Measurements from ENCODE around the gene NLGN3. TPM values are rescaled to one million over a fixed set of nuclear protein-coding genes. Genes with fewer than 3 reads are reported as not detected.

NLGN3 gene
- total and polyA plus RNA-seq, 7 donors: 0.04 to 0.32 (median 0.10) TPM

DNA sequence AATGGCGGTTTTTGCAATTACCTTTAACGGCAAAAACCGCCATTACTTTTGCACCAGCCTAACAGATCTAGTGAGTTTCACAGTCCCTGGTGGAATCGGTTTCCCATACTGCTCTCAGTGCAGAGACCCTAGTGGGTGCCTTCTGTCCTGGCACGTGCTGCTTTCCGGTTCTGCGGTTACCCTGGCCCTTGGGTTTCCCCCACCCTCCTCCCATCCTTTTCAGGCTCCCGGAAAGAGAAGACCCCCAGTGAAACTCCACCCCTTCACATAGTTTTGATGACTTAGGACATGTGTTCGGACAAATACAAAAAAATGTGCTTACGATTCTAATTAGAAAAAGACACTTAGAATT is 36.9 kb downstream of the NLGN3 start:
- Histone ChIP-seq H3K9me3 (no peaks in the 10 kb centered on the region), H3K4me1 (no peaks in the 10 kb centered on the region), H3K36me3 (ENCODE audit: insufficient read depth in 1 of 2, low read depth in 1 of 2) (no peaks in the 10 kb centered on the region), H3K27me3 (ENCODE audit: insufficient read depth in 3 of 3, low read length in 2 of 3) (no peaks in the 10 kb centered on the region), H3K27ac (peak overlapping the region; percentile 89), H3K4me3 (peak overlapping the region; percentile 67)
- 1 to 36% (median 3%) methylated on average over 10 of the region's 10 CpGs for WGBS, 3 donors
- TF ChIP-seq, protein P1, sequence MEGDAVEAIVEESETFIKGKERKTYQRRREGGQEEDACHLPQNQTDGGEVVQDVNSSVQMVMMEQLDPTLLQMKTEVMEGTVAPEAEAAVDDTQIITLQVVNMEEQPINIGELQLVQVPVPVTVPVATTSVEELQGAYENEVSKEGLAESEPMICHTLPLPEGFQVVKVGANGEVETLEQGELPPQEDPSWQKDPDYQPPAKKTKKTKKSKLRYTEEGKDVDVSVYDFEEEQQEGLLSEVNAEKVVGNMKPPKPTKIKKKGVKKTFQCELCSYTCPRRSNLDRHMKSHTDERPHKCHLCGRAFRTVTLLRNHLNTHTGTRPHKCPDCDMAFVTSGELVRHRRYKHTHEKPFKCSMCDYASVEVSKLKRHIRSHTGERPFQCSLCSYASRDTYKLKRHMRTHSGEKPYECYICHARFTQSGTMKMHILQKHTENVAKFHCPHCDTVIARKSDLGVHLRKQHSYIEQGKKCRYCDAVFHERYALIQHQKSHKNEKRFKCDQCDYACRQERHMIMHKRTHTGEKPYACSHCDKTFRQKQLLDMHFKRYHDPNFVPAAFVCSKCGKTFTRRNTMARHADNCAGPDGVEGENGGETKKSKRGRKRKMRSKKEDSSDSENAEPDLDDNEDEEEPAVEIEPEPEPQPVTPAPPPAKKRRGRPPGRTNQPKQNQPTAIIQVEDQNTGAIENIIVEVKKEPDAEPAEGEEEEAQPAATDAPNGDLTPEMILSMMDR (IDR thresholded peaks at IDR 0.05): no peak
- ATAC-seq (peak; percentile 15 to 51 (median 27)), DNase-seq (no peak)
- intact Hi-C loops (cut with DNase I): loop anchor here in 1 of 2 donors (5.0 to 10.0 kb wide), 2 partner anchors 183 to 414 kb away; partner anchors contain the start of gene TAF1

DNA sequence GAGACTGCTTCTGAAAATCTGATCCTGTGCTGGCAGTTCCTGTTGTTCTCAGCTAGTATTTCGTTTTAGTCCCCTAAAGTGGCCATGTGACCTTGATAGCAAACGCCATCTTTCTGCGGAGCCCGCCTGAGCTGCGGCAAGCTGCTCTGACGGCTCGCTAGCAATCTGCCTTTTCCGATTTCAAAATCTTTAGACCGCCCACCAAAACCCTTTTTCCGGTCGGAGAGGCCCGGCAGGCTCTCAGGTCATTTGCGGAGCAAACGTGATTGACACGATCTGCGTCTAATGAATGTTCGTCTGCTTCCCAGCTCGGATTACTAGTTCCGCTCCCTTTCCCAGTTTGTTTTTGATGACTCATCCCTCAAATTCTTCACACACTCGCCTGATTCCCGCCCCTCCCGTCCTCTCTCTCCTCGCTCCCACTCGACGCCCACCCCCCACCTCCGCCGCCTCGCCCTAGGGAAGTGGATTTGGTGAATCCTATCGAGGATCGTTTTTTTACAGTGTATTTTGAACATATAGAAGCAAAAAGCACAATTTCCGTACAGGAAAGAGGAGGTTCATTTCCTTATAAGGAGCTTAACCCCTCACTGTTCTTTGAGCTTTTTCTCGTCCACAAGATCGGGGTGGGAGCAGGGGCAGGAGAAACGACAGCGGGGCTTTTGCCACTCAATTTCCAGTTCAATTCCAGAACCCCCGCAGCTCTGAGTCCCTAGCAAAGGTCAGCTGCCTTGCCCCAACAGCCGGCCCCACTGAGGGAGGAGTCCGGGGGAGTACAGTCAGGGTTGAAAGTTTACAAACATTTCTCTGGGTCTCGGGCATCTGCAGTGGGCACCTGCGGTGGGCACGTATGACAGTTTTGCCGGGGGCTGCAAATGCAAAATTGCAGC is 37.5 kb downstream of the NLGN3 start:
- H3K27ac ChIP-seq: peak overlapping the region; percentile 89
- ATAC-seq (peak; percentile 93 to 96 (median 96)), DNase-seq (peak; percentile 80 to 90)
- intact Hi-C loops (cut with DNase I): loop anchor here in 1 of 2 donors (5.0 to 10.0 kb wide), 2 partner anchors 183 to 415 kb away; partner anchors contain the start of gene TAF1
- no peaks in the 10 kb centered on the region for H3K36me3 ChIP-seq (ENCODE audit: insufficient read depth in 1 of 2, low read depth in 1 of 2)
- no peaks in the 10 kb centered on the region for H3K4me1 ChIP-seq
- peak overlapping the region; percentile 67 for H3K4me3 ChIP-seq
- H3K27me3 ChIP-seq (ENCODE audit: insufficient read depth in 3 of 3, low read length in 2 of 3): no peaks in the 10 kb centered on the region
- 1 to 29% (median 2%) methylated on average over 41 to 42 of the region's 42 CpGs for WGBS, 3 donors
- TF ChIP-seq, protein P1 (IDR thresholded peaks at IDR 0.05): no peak
- no peaks in the 10 kb centered on the region for H3K9me3 ChIP-seq

DNA sequence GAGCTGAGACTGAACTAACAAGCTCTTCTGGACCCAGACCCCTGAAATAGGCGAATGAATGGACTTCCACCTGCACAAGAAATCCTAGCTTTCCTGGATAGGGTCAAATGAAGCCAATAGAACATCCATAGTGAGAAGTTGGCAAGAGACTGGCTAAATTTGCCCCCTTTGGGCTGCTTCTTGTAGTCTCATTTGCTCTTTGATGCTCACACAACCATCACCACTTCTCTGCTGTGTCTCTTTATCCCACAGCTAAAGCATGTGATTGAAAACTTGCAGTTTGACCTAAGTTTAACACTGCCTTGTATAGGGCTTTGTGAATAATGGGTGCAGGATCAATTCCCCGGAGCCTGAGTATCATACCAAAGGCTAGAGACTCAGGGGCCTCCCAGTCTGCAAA is 38.2 kb downstream of the NLGN3 start:
- Histone ChIP-seq H3K9me3 (no peaks in the 10 kb centered on the region), H3K36me3 (ENCODE audit: insufficient read depth in 1 of 2, low read depth in 1 of 2) (no peaks in the 10 kb centered on the region), H3K4me3 (peak overlapping the region; percentile 67), H3K27ac (no peak overlapping the region), H3K27me3 (ENCODE audit: insufficient read depth in 3 of 3, low read length in 2 of 3) (no peaks in the 10 kb centered on the region), H3K4me1 (no peaks in the 10 kb centered on the region)
- DNase-seq (no peak), ATAC-seq (no peak)
- intact Hi-C loops (cut with DNase I): loop anchor here in 1 of 2 donors (5.0 to 10.0 kb wide), 2 partner anchors 182 to 416 kb away; partner anchors contain the start of gene TAF1
- TF ChIP-seq, protein P1 (IDR thresholded peaks at IDR 0.05): no peak
- 50 to 61% (median 54%) methylated on average over 2 of the region's 2 CpGs for WGBS, 3 donors

DNA sequence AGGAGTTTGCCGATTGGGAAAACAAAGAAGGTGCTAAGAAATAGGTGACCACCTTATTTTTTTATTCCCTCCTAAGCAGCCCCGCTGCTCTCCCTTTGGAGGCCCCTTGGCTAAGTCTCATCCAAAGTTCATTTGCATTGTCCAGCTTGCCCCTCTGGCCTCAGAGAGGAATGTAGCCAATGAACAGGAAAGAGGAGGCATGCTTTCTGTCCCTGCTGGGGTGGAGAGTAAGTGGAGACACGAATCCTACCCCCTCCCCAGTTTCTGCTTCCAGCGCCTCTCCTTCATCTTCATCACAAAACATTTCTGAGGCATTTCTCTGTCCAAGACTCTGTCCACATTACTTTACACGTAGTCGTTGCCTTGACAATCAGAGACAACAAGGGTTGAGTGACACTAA is 38.7 kb downstream of the NLGN3 start:
- intact Hi-C loops (cut with DNase I): loop anchor here in 1 of 2 donors (5.0 to 10.0 kb wide), 2 partner anchors 181 to 416 kb away; partner anchors contain the start of gene TAF1
- TF ChIP-seq, protein P1 (IDR thresholded peaks at IDR 0.05): no peak
- 58 to 73% (median 64%) methylated on average over 6 of the region's 6 CpGs for WGBS, 3 donors

More for the DNA sequence above, 38.7 kb downstream of the NLGN3 start:
- no peaks in the 10 kb centered on the region for H3K9me3 ChIP-seq
- DNase-seq (no peak), ATAC-seq (no peak)
- no peaks in the 10 kb centered on the region for H3K36me3 ChIP-seq (ENCODE audit: insufficient read depth in 1 of 2, low read depth in 1 of 2)
- H3K27ac ChIP-seq: no peak overlapping the region
- H3K4me1 ChIP-seq: no peaks in the 10 kb centered on the region
- no peak overlapping the region for H3K4me3 ChIP-seq
- no peaks in the 10 kb centered on the region for H3K27me3 ChIP-seq (ENCODE audit: insufficient read depth in 3 of 3, low read length in 2 of 3)
